WERI-Rb-1 (cell line): Measurements from ENCODE around the gene DMRTA1.
"Not testable (repeated sequence)": the region's sequence is repeated elsewhere in the genome, so short reads cannot be mapped to it uniquely, and the experiment has no call there.

Experiments
- DNase-seq: peaks from one replicate; pipeline ENCODE4 v3.0.0-alpha.2; 2020
- H3K27ac ChIP-seq: fragments of 250-450 bp; sonication (Bioruptor Pico); 2 replicates; pipeline ENCODE4 v1.5.1; 2020; ENCODE audit warnings: mild to moderate bottlenecking, moderate library complexity
- H3K27me3 ChIP-seq: fragments of 250-450 bp; sonication (Bioruptor Pico); 2 replicates; pipeline ENCODE4 v1.5.1; 2021; ENCODE audit warnings: mild to moderate bottlenecking, low read depth, moderate library complexity; ENCODE audit not compliant: insufficient read depth, severe bottlenecking
- H3K36me3 ChIP-seq: fragments of 250-450 bp; sonication (Bioruptor Pico); 2 replicates; pipeline ENCODE4 v1.5.1; 2020; ENCODE audit warnings: mild to moderate bottlenecking, moderate library complexity
- H3K4me3 ChIP-seq: 2 replicates; pipeline ENCODE4 v1.5.1; 2011; ENCODE audit warnings: low read depth, mild to moderate bottlenecking, control low read depth, low read length
- H3K9me3 ChIP-seq: fragments of 250-450 bp; sonication (Bioruptor Pico); 2 replicates; pipeline ENCODE4 v1.5.1; 2021; ENCODE audit warnings: mild to moderate bottlenecking, moderate library complexity; ENCODE audit not compliant: severe bottlenecking
- TF ChIP-seq, protein P1 (sequence below): IDR thresholded peaks from 2 replicates; pipeline ENCODE4 v1.5.1; 2011; ENCODE audit warnings: low read depth, mild to moderate bottlenecking, control low read depth, inconsistent platforms, low read length

DMRTA1 gene

DNA sequence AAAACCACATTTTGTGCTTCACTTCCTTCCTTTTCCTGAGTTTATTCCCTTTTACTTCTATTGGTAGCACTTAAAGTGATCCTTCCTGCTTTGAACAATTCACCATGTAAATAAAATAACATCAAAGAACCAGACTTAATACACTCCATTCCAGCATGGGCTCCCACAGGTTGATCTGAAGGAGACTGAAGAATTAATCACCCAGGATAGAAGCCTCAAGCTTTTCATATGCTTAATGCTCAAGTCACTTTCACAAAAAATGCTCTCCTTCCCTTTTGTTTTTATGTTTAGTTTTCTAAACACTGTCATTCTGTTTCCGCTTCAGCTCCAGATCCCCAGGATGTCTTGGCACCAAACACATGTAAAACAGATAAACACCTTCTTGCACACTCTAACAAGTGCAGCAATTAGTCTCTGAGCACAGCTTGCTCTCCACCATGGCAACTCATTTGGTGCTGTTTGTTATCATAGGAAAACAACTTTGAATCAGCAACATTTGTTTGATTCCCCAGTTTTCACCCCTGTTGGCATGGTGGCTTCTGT lies 37.0 kb downstream of the DMRTA1 start:
- Histone ChIP-seq H3K9me3 (no peaks in the 10 kb centered on the region), H3K36me3 (no peaks in the 10 kb centered on the region), H3K4me3 (no peak overlapping the region), H3K27me3 (no peaks in the 10 kb centered on the region), H3K27ac (no peak overlapping the region)
- DNase-seq, result no peak
- TF ChIP-seq, protein P1, sequence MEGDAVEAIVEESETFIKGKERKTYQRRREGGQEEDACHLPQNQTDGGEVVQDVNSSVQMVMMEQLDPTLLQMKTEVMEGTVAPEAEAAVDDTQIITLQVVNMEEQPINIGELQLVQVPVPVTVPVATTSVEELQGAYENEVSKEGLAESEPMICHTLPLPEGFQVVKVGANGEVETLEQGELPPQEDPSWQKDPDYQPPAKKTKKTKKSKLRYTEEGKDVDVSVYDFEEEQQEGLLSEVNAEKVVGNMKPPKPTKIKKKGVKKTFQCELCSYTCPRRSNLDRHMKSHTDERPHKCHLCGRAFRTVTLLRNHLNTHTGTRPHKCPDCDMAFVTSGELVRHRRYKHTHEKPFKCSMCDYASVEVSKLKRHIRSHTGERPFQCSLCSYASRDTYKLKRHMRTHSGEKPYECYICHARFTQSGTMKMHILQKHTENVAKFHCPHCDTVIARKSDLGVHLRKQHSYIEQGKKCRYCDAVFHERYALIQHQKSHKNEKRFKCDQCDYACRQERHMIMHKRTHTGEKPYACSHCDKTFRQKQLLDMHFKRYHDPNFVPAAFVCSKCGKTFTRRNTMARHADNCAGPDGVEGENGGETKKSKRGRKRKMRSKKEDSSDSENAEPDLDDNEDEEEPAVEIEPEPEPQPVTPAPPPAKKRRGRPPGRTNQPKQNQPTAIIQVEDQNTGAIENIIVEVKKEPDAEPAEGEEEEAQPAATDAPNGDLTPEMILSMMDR, result no peak

DNA sequence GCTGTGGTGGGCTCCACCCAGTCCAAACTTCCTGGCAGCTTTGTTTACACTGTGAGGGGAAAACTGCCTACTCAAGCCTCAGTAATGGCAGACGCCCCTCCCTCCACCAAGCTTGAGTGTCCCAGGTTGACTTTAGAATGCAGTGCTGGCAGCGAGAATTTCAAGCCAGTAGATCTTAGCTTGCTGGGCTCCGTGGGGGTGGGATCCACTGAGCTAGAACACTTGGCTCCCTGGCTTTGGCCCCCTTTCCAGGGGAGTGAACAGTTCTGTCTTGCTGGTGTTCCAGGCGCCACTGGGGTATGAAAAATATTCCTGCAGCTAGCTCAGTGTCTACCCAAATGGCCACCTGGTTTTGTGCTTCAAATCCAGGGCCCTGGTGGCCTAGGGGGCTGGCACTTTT lies 49.6 kb downstream of the DMRTA1 start:
- H3K9me3 ChIP-seq, H3K27ac ChIP-seq, H3K36me3 ChIP-seq, DNase-seq, H3K27me3 ChIP-seq, H3K4me3 ChIP-seq: not testable (repeated sequence)
